Measurements from ENCODE around the gene POU2AF2. TPM values are rescaled to one million over a fixed set of nuclear protein-coding genes. Genes with fewer than 3 reads are reported as not detected.
"Not testable (repeated sequence)": the region's sequence is repeated elsewhere in the genome, so short reads cannot be mapped to it uniquely, and the experiment has no call there.

Gene POU2AF2
- total RNA-seq, 1 experiment from 2014 or later, result not detected

GRCh38 chr11:111213256-111213655 lies 32.3 kb upstream of the POU2AF2 start:
- Histone ChIP-seq H3K4me1 (ENCODE audit: low read length) (no peaks in the 10 kb centered on the region), H3K36me3 (ENCODE audit: insufficient read depth, low read length) (no peaks in the 10 kb centered on the region), H3K79me2 (ENCODE audit: low read length) (no peaks in the 10 kb centered on the region), H3K9me3 (ENCODE audit: low read length) (no peaks in the 10 kb centered on the region), H3K9ac (ENCODE audit: low read length) (no peak overlapping the region), H3K9me2 (replicated peaks; ENCODE audit: insufficient read depth, low read length) (no peaks in the 10 kb centered on the region), H4K20me1 (ENCODE audit: insufficient read depth, low read depth, low read length) (no peaks in the 10 kb centered on the region), H2AFZ (ENCODE audit: low read length) (no peak overlapping the region), H3K27me3 (ENCODE audit: low read length) (peaks cover 2% of the 10 kb centered on the region), H3K27ac (ENCODE audit: low read length) (no peak overlapping the region), H3K4me2 (ENCODE audit: low read depth, low read length, poor library complexity, severe bottlenecking) (no peak overlapping the region), H3K4me3 (ENCODE audit: low read length) (no peak overlapping the region)
- DNase-seq, result no peak

- Histone ChIP-seq H3K4me1 (ENCODE audit: low read length) (no peaks in the 10 kb centered on the region), H4K20me1 (ENCODE audit: insufficient read depth, low read depth, low read length) (no peaks in the 10 kb centered on the region), H3K4me2 (ENCODE audit: low read depth, low read length, poor library complexity, severe bottlenecking) (no peak overlapping the region), H3K4me3 (ENCODE audit: low read length) (no peak overlapping the region), H3K9ac (ENCODE audit: low read length) (no peak overlapping the region), H3K36me3 (ENCODE audit: insufficient read depth, low read length) (no peaks in the 10 kb centered on the region), H3K79me2 (ENCODE audit: low read length) (no peaks in the 10 kb centered on the region), H2AFZ (ENCODE audit: low read length) (no peak overlapping the region), H3K9me2 (replicated peaks; ENCODE audit: insufficient read depth, low read length) (no peaks in the 10 kb centered on the region), H3K9me3 (ENCODE audit: low read length) (no peaks in the 10 kb centered on the region), H3K27me3 (ENCODE audit: low read length) (peaks cover 4% of the 10 kb centered on the region), H3K27ac (ENCODE audit: low read length) (no peak overlapping the region)
- DNase-seq, result no peak
These were observed 24.8 kb upstream of the POU2AF2 start for GRCh38 chr11:111220721-111221120.

- Histone ChIP-seq H3K9ac (ENCODE audit: low read length) (no peak overlapping the region), H4K20me1 (ENCODE audit: insufficient read depth, low read depth, low read length) (no peaks in the 10 kb centered on the region), H3K4me2 (ENCODE audit: low read depth, low read length, poor library complexity, severe bottlenecking) (no peak overlapping the region)
These were observed 24.3 kb upstream of the POU2AF2 start for GRCh38 chr11:111221208-111221607.

GRCh38 chr11:111221936-111222335 lies 23.6 kb upstream of the POU2AF2 start:
- not testable (repeated sequence) for H3K9me2 ChIP-seq (replicated peaks; ENCODE audit: insufficient read depth, low read length); H3K79me2 ChIP-seq (ENCODE audit: low read length); DNase-seq; H2AFZ ChIP-seq (ENCODE audit: low read length); H3K27ac ChIP-seq (ENCODE audit: low read length); H3K9me3 ChIP-seq (ENCODE audit: low read length); H3K9ac ChIP-seq (ENCODE audit: low read length); H3K4me1 ChIP-seq (ENCODE audit: low read length); H3K4me2 ChIP-seq (ENCODE audit: low read depth, low read length, poor library complexity, severe bottlenecking); H3K36me3 ChIP-seq (ENCODE audit: insufficient read depth, low read length); H4K20me1 ChIP-seq (ENCODE audit: insufficient read depth, low read depth, low read length); H3K4me3 ChIP-seq (ENCODE audit: low read length); H3K27me3 ChIP-seq (ENCODE audit: low read length)

More at GRCh38 chr11:111221208-111221607, 24.3 kb upstream of the POU2AF2 start:
- Histone ChIP-seq H2AFZ (ENCODE audit: low read length) (no peak overlapping the region), H3K9me2 (replicated peaks; ENCODE audit: insufficient read depth, low read length) (no peaks in the 10 kb centered on the region), H3K79me2 (ENCODE audit: low read length) (no peaks in the 10 kb centered on the region), H3K4me3 (ENCODE audit: low read length) (no peak overlapping the region), H3K27ac (ENCODE audit: low read length) (no peak overlapping the region), H3K4me1 (ENCODE audit: low read length) (no peaks in the 10 kb centered on the region), H3K27me3 (ENCODE audit: low read length) (peaks cover 4% of the 10 kb centered on the region), H3K36me3 (ENCODE audit: insufficient read depth, low read length) (no peaks in the 10 kb centered on the region), H3K9me3 (ENCODE audit: low read length) (no peaks in the 10 kb centered on the region)
- no peak for DNase-seq

GRCh38 chr11:111222821-111223455 lies 22.6 kb upstream of the POU2AF2 start:
- H3K27ac ChIP-seq (ENCODE audit: low read length); H3K4me2 ChIP-seq (ENCODE audit: low read depth, low read length, poor library complexity, severe bottlenecking); H3K9ac ChIP-seq (ENCODE audit: low read length); H3K4me3 ChIP-seq (ENCODE audit: low read length); DNase-seq; H3K36me3 ChIP-seq (ENCODE audit: insufficient read depth, low read length); H3K27me3 ChIP-seq (ENCODE audit: low read length); H3K4me1 ChIP-seq (ENCODE audit: low read length); H2AFZ ChIP-seq (ENCODE audit: low read length); H3K9me2 ChIP-seq (replicated peaks; ENCODE audit: insufficient read depth, low read length); H3K9me3 ChIP-seq (ENCODE audit: low read length); H4K20me1 ChIP-seq (ENCODE audit: insufficient read depth, low read depth, low read length); H3K79me2 ChIP-seq (ENCODE audit: low read length): not testable (repeated sequence)

GRCh38 chr11:111225881-111226280 lies 19.6 kb upstream of the POU2AF2 start:
- H3K79me2 ChIP-seq (ENCODE audit: low read length), result no peaks in the 10 kb centered on the region
- H3K9ac ChIP-seq (ENCODE audit: low read length), result no peak overlapping the region
- peaks cover 6% of the 10 kb centered on the region; the same call in 1 of the 2 replicates for H3K27me3 ChIP-seq (ENCODE audit: low read length)
- H2AFZ ChIP-seq (ENCODE audit: low read length), result no peak overlapping the region
- no peak for DNase-seq
- H3K9me2 ChIP-seq (replicated peaks; ENCODE audit: insufficient read depth, low read length), result no peaks in the 10 kb centered on the region
- no peak overlapping the region for H3K4me2 ChIP-seq (ENCODE audit: low read depth, low read length, poor library complexity, severe bottlenecking)
- H3K4me3 ChIP-seq (ENCODE audit: low read length), result no peak overlapping the region
- H3K9me3 ChIP-seq (ENCODE audit: low read length), result no peaks in the 10 kb centered on the region
- H3K36me3 ChIP-seq (ENCODE audit: insufficient read depth, low read length), result no peaks in the 10 kb centered on the region
- H3K4me1 ChIP-seq (ENCODE audit: low read length), result peaks cover 8% of the 10 kb centered on the region
- no peak overlapping the region for H3K27ac ChIP-seq (ENCODE audit: low read length)
- peaks cover 4% of the 10 kb centered on the region; the same call in 1 of the 2 replicates for H4K20me1 ChIP-seq (ENCODE audit: insufficient read depth, low read depth, low read length)

GRCh38 chr11:111229604-111230003 lies 15.9 kb upstream of the POU2AF2 start:
- Histone ChIP-seq H3K4me1 (ENCODE audit: low read length) (peaks cover 11% of the 10 kb centered on the region), H2AFZ (ENCODE audit: low read length) (no peak overlapping the region)

GRCh38 chr11:111230122-111230465 lies 15.4 kb upstream of the POU2AF2 start:
- Histone ChIP-seq H3K27ac (ENCODE audit: low read length) (no peak overlapping the region), H3K9me3 (ENCODE audit: low read length) (no peaks in the 10 kb centered on the region), H3K36me3 (ENCODE audit: insufficient read depth, low read length) (no peaks in the 10 kb centered on the region), H2AFZ (ENCODE audit: low read length) (no peak overlapping the region), H3K4me1 (ENCODE audit: low read length) (peaks cover 11% of the 10 kb centered on the region), H3K9me2 (replicated peaks; ENCODE audit: insufficient read depth, low read length) (no peaks in the 10 kb centered on the region), H3K4me3 (ENCODE audit: low read length) (no peak overlapping the region), H3K27me3 (ENCODE audit: low read length) (peaks cover 4% of the 10 kb centered on the region; the same call in 1 of the 2 replicates), H4K20me1 (ENCODE audit: insufficient read depth, low read depth, low read length) (peaks cover 4% of the 10 kb centered on the region; the same call in 1 of the 2 replicates), H3K79me2 (ENCODE audit: low read length) (no peaks in the 10 kb centered on the region), H3K4me2 (ENCODE audit: low read depth, low read length, poor library complexity, severe bottlenecking) (peak overlapping the region; percentile 48), H3K9ac (ENCODE audit: low read length) (no peak overlapping the region)
- DNase-seq, result no peak

More at GRCh38 chr11:111229604-111230003, 15.9 kb upstream of the POU2AF2 start:
- H3K9me3 ChIP-seq (ENCODE audit: low read length), result no peaks in the 10 kb centered on the region
- H3K27ac ChIP-seq (ENCODE audit: low read length), result no peak overlapping the region
- H3K4me3 ChIP-seq (ENCODE audit: low read length), result no peak overlapping the region
- no peak overlapping the region for H3K4me2 ChIP-seq (ENCODE audit: low read depth, low read length, poor library complexity, severe bottlenecking)
- H3K9me2 ChIP-seq (replicated peaks; ENCODE audit: insufficient read depth, low read length), result no peaks in the 10 kb centered on the region
- H3K79me2 ChIP-seq (ENCODE audit: low read length), result no peaks in the 10 kb centered on the region
- H3K9ac ChIP-seq (ENCODE audit: low read length), result no peak overlapping the region
- H4K20me1 ChIP-seq (ENCODE audit: insufficient read depth, low read depth, low read length), result peaks cover 4% of the 10 kb centered on the region; the same call in 1 of the 2 replicates
- peaks cover 6% of the 10 kb centered on the region; the same call in 1 of the 2 replicates for H3K27me3 ChIP-seq (ENCODE audit: low read length)
- peak; percentile 63 for DNase-seq
- no peaks in the 10 kb centered on the region for H3K36me3 ChIP-seq (ENCODE audit: insufficient read depth, low read length)

All from Karpas-422 (cell line).